ENCODE data around the gene CYP21A2.

The CYP21A2 gene

DNA sequence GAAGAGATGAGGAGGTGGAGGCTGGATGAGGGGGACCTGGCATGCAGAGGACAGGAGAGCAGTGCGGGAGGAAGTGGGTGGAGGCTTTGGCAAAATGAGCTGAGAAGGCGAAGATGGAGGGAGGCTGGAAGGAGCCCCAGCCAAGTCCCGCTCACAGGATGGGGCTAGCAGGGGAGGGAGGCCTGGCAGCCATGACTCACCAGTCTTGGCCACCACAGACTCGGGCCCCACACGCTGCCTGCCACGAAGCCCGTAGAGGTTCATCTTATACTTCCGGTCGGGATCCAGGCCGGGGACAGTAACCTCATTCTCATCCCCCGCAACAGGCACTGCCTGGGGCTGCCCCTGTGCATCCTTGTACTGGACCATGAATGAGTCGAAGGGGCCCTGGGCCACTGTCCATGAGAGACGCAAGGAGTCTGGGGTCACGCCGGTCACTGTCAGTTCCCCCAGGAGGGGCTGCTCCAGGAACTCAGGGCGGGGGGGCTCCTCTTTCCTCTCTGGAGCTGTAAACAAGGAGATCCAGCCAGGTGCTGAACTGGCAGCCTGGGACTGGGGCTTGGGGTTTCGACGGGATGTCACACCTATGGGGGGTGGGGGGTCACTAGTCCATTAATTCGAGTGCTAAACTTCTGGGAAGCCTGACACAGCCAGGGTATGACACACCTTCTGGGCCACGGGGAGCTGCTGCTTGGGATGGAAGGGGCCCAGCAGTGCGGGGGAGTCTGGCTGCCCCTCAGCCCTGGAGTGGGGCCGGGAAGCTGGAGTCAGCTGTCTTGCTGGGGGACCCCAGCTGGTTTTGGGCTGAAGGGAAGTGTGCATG lies 43.2 kb downstream of the CYP21A2 start:
- Histone ChIP-seq H3K9me3 (ENCODE audit: control insufficient read depth, low read length) (no peaks in the 10 kb centered on the region), H3K27me3 (ENCODE audit: control insufficient read depth, insufficient read depth, low read length, poor library complexity, severe bottlenecking) (peaks cover 6% of the 10 kb centered on the region), H3K36me3 (ENCODE audit: control insufficient read depth, insufficient read depth, low read length) (no peaks in the 10 kb centered on the region), H3K4me1 (ENCODE audit: control insufficient read depth, insufficient read depth, low read length) (peaks cover 3% of the 10 kb centered on the region), H3K4me3 (ENCODE audit: insufficient read depth, low read depth, low read length) (no peak overlapping the region), H3K27ac (ENCODE audit: insufficient read depth, low read depth, low read length, poor library complexity, severe bottlenecking) (no peak overlapping the region)
- 87 to 89% methylated on average over 22 of the region's 22 CpGs for WGBS, 2 experiments

- H3K4me1 ChIP-seq (ENCODE audit: control insufficient read depth, insufficient read depth, low read length): peaks cover 3% of the 10 kb centered on the region
- peaks cover 16% of the 10 kb centered on the region for H3K27me3 ChIP-seq (ENCODE audit: control insufficient read depth, insufficient read depth, low read length, poor library complexity, severe bottlenecking)
- no peak overlapping the region for H3K27ac ChIP-seq (ENCODE audit: insufficient read depth, low read depth, low read length, poor library complexity, severe bottlenecking)
- WGBS, 2 experiments: 80 to 83% methylated on average over 6 of the region's 6 CpGs
- H3K9me3 ChIP-seq (ENCODE audit: control insufficient read depth, low read length): no peaks in the 10 kb centered on the region
- H3K4me3 ChIP-seq (ENCODE audit: insufficient read depth, low read depth, low read length): no peak overlapping the region
- H3K36me3 ChIP-seq (ENCODE audit: control insufficient read depth, insufficient read depth, low read length): no peaks in the 10 kb centered on the region
Observed at GRCh38 chr6:32082478-32082877, 44.3 kb downstream of the CYP21A2 start.

GRCh38 chr6:32082935-32083334 lies 44.7 kb downstream of the CYP21A2 start:
- WGBS, 2 experiments: 92% methylated on average over 9 of the region's 9 CpGs
- peaks cover 3% of the 10 kb centered on the region for H3K4me1 ChIP-seq (ENCODE audit: control insufficient read depth, insufficient read depth, low read length)
- H3K27ac ChIP-seq (ENCODE audit: insufficient read depth, low read depth, low read length, poor library complexity, severe bottlenecking): no peak overlapping the region
- H3K4me3 ChIP-seq (ENCODE audit: insufficient read depth, low read depth, low read length): no peak overlapping the region
- H3K36me3 ChIP-seq (ENCODE audit: control insufficient read depth, insufficient read depth, low read length): no peaks in the 10 kb centered on the region
- H3K9me3 ChIP-seq (ENCODE audit: control insufficient read depth, low read length): no peaks in the 10 kb centered on the region
- peaks cover 17% of the 10 kb centered on the region for H3K27me3 ChIP-seq (ENCODE audit: control insufficient read depth, insufficient read depth, low read length, poor library complexity, severe bottlenecking)

DNA sequence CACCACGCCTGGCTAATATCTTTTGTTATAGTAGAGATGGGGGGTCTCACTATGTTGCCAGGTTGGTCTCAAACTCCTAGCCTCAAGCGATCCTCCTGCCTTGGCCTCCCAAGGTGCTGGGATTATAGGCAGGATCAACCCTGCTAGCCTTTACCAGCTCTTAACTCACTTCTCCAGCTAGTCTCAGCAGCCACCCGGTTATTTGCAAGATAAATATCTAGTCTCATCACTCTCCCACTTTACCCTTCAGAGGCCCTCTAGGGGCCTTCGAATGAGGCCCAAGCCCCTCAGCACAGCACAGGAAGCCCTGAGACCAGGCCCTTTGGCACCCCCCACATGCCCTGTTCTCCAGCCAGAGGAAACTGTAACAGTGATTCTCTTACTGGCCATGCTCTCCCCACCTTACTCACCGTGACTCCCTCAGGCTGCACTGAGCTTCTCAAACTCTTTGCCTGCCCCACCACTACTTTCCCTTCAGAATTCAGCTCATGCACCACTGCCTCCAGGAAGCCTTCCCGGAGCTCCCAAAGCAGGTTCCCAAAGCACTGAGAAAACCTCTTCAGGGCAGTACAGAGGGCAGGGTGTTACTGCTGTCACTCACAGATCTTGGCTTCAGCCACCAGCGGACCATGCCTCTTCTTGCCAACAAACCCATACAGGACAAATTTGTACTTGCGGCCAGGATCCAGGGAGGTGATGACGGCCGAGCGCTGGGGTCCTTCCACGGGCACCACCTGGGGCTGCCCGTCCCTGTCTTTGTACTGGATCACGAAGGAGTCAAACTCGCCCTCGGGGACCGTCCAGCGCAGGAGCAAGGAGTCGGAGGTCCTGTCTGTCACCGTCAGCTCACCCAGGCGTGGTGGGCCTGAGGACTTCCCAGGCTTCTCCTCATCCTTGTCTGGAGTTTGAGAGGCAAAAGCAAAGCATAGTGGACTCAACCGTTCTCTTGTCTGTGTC lies 45.9 kb downstream of the CYP21A2 start:
- no peaks in the 10 kb centered on the region for H3K9me3 ChIP-seq (ENCODE audit: control insufficient read depth, low read length)
- no peaks in the 10 kb centered on the region for H3K36me3 ChIP-seq (ENCODE audit: control insufficient read depth, insufficient read depth, low read length)
- H3K4me3 ChIP-seq (ENCODE audit: insufficient read depth, low read depth, low read length): no peak overlapping the region
- H3K4me1 ChIP-seq (ENCODE audit: control insufficient read depth, insufficient read depth, low read length): peaks cover 3% of the 10 kb centered on the region
- peaks cover 22% of the 10 kb centered on the region for H3K27me3 ChIP-seq (ENCODE audit: control insufficient read depth, insufficient read depth, low read length, poor library complexity, severe bottlenecking)
- 94 to 95% methylated on average over 22 of the region's 22 CpGs for WGBS, 2 experiments
- H3K27ac ChIP-seq (ENCODE audit: insufficient read depth, low read depth, low read length, poor library complexity, severe bottlenecking): no peak overlapping the region

GRCh38 chr6:32084780-32085179 lies 46.6 kb downstream of the CYP21A2 start:
- peaks cover 22% of the 10 kb centered on the region for H3K27me3 ChIP-seq (ENCODE audit: control insufficient read depth, insufficient read depth, low read length, poor library complexity, severe bottlenecking)
- H3K4me3 ChIP-seq (ENCODE audit: insufficient read depth, low read depth, low read length): no peak overlapping the region
- no peaks in the 10 kb centered on the region for H3K36me3 ChIP-seq (ENCODE audit: control insufficient read depth, insufficient read depth, low read length)
- H3K4me1 ChIP-seq (ENCODE audit: control insufficient read depth, insufficient read depth, low read length): no peaks in the 10 kb centered on the region
- H3K27ac ChIP-seq (ENCODE audit: insufficient read depth, low read depth, low read length, poor library complexity, severe bottlenecking): no peak overlapping the region
- no peaks in the 10 kb centered on the region for H3K9me3 ChIP-seq (ENCODE audit: control insufficient read depth, low read length)
- WGBS, 2 experiments: 90 to 91% methylated on average over 2 of the region's 2 CpGs

GRCh38 chr6:32085759-32086459 lies 47.7 kb downstream of the CYP21A2 start:
- WGBS, 2 experiments: 88 to 91% methylated on average over 16 to 17 of the region's 17 CpGs
- Histone ChIP-seq H3K9me3 (ENCODE audit: control insufficient read depth, low read length) (no peaks in the 10 kb centered on the region), H3K27ac (ENCODE audit: insufficient read depth, low read depth, low read length, poor library complexity, severe bottlenecking) (no peak overlapping the region), H3K36me3 (ENCODE audit: control insufficient read depth, insufficient read depth, low read length) (no peaks in the 10 kb centered on the region), H3K4me1 (ENCODE audit: control insufficient read depth, insufficient read depth, low read length) (no peaks in the 10 kb centered on the region), H3K4me3 (ENCODE audit: insufficient read depth, low read depth, low read length) (no peak overlapping the region), H3K27me3 (ENCODE audit: control insufficient read depth, insufficient read depth, low read length, poor library complexity, severe bottlenecking) (peaks cover 22% of the 10 kb centered on the region)

DNA sequence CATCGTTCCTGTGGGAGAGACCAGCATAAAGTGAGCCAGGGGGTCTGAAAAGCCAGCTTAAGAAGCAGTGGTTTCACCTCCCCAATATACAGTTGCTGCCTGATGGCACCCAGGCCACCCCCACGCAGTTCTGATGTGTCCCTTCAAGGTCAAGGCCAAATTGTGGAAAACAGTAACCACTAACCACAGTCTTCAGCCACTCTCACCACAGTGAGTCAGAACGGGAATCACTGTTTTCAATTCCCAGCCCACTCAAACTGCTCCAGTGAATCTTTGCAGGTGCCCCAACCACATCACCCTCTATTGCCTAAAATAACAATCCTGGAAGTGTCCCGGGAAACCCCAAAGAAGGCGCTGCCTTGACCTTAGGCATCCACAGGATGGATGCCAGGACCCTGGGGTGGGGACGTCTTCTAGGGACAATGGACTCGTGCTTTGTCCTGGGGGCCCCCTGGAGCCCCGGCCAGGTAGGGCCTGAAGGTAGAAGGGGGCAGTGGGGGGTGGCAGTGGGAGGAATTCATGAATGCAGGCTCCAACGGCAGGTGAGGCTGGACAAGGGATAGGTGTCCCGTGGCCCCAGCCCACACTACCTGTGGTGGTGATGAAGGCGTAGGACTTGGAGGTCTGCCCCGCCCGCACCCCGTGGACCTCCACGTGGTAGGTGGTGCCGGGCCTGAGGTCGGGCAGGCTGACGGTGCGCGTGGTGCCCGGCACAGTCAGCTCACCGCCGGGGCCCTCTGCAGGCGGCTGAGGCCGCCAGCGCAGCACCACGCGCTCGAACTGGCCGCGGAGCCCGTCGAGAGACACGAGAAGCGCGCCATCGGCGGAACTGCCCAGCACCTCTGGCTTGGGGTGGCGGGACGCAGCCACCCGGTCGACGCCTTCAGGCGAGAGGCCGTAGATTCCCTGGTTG lies 48.7 kb downstream of the CYP21A2 start:
- Histone ChIP-seq H3K27me3 (ENCODE audit: control insufficient read depth, insufficient read depth, low read length, poor library complexity, severe bottlenecking) (peaks cover 22% of the 10 kb centered on the region), H3K9me3 (ENCODE audit: control insufficient read depth, low read length) (no peaks in the 10 kb centered on the region), H3K27ac (ENCODE audit: insufficient read depth, low read depth, low read length, poor library complexity, severe bottlenecking) (no peak overlapping the region), H3K4me3 (ENCODE audit: insufficient read depth, low read depth, low read length) (no peak overlapping the region), H3K4me1 (ENCODE audit: control insufficient read depth, insufficient read depth, low read length) (no peaks in the 10 kb centered on the region), H3K36me3 (ENCODE audit: control insufficient read depth, insufficient read depth, low read length) (no peaks in the 10 kb centered on the region)
- 39% methylated on average over 45 of the region's 45 CpGs for WGBS, 2 experiments

DNA sequence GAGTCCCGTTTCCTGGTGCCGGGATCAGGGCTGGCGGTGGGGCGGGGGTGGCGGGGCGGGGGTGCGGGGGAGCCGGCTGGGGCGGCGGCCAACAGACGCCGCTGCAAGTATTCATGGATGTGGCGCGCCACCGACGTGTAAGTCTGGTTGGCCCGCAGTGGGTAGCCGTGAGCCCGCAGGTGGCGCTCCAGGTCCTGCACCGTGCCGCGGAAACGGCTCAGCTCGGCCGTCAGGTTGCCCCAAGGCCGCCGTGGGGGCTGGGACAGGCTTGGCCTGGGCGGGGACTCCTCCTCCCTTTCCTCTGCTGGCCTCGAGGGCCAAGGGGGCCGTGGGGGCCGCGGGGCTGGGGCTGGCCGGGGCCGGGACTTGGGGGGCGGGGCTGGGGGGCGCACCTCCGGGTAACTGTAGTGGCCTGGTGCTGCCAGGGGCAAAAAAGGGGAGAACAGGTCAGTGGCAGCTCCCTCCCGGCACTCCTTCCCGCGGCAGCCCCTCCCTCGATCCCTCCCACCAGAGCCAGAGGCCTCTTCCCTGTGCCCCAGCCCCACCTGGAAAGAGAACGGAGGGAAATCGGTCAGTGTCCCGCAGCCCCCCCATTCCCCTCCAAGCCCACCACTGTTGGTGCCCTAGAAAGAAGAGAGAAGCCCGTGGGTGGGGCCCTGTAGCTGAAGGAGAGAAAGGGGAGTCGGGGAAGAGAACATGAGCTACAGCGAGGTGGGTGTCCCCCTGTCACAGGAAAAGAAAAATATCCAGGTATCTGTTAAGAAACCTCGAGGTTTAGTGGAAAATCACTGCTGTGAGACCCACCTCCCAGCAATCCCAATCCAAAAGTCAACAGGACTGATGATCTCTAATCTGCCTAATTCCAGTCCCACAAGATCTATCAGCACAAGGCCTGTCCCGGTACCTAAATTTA lies 49.6 kb downstream of the CYP21A2 start:
- Histone ChIP-seq H3K4me3 (ENCODE audit: insufficient read depth, low read depth, low read length) (no peak overlapping the region), H3K4me1 (ENCODE audit: control insufficient read depth, insufficient read depth, low read length) (no peaks in the 10 kb centered on the region), H3K36me3 (ENCODE audit: control insufficient read depth, insufficient read depth, low read length) (no peaks in the 10 kb centered on the region), H3K27ac (ENCODE audit: insufficient read depth, low read depth, low read length, poor library complexity, severe bottlenecking) (no peak overlapping the region), H3K27me3 (ENCODE audit: control insufficient read depth, insufficient read depth, low read length, poor library complexity, severe bottlenecking) (peaks cover 22% of the 10 kb centered on the region), H3K9me3 (ENCODE audit: control insufficient read depth, low read length) (no peaks in the 10 kb centered on the region)
- 8 to 9% methylated on average over 46 to 50 of the region's 50 CpGs for WGBS, 2 experiments

Data from ectodermal cell (in vitro differentiated cells).